Activated CD4-positive, alpha-beta memory T cell treated with anti-CD3 and anti-CD28 coated beads, Interleukin-2, amount 10 ng/mL, durations not matched to agents 7 days and 5 days (primary cell): ENCODE results near the gene ZNF484. TPM values are rescaled to one million over a fixed set of nuclear protein-coding genes. Genes with fewer than 3 reads are reported as not detected.
A peak's percentile ranks its signal among the peaks of the same experiment; 100 is the strongest.
"Not testable (repeated sequence)": the region's sequence is repeated elsewhere in the genome, so short reads cannot be mapped to it uniquely, and the experiment has no call there.

Experiments used
- CTCF ChIA-PET: fragments of 350-600 bp; sonication (Branson Sonifier 250); formaldehyde crosslinking; loops from one replicate; lab custom pipeline; 2021; ENCODE audit warnings: antibody characterized with exemption, inconsistent platforms; lab: Charles Lee
- POLR2A ChIA-PET: fragments of 350-600 bp; sonication (Branson Sonifier 250); formaldehyde crosslinking; loops from one replicate; lab custom pipeline; 2021; ENCODE audit warnings: antibody characterized with exemption; lab: Charles Lee
- DNase-seq: peaks from one replicate; pipeline ENCODE4 v3.0.0-alpha.2; 2020
- H3K27ac Mint-ChIP-seq: one replicate; pipeline ENCODE4 v1.8.0; 2021; ENCODE audit warnings: mild to moderate bottlenecking, mixed read lengths
- H3K27me3 Mint-ChIP-seq: one replicate; pipeline ENCODE4 v1.8.0; 2021; ENCODE audit warnings: mixed read lengths
- H3K36me3 Mint-ChIP-seq: one replicate; pipeline ENCODE4 v1.8.0; 2021; ENCODE audit warnings: low read depth, mixed read lengths
- H3K4me1 Mint-ChIP-seq: one replicate; pipeline ENCODE4 v1.8.0; 2021; ENCODE audit warnings: mixed read lengths
- H3K4me3 Mint-ChIP-seq: one replicate; pipeline ENCODE4 v1.8.0; 2021; ENCODE audit warnings: mild to moderate bottlenecking, mixed read lengths
- H3K9me3 Mint-ChIP-seq: one replicate; pipeline ENCODE4 v1.8.0; 2021; ENCODE audit warnings: mixed read lengths
- total RNA-seq, 2 experiments: library from RNA; stranded (reverse); gene quantifications; one replicate each; pipeline ENCODE4 v1.2.3, GENCODE V29; 2021

ZNF484 gene
- total RNA-seq, 2 experiments from 2014 or later: 12.7 to 13.2 TPM

DNA sequence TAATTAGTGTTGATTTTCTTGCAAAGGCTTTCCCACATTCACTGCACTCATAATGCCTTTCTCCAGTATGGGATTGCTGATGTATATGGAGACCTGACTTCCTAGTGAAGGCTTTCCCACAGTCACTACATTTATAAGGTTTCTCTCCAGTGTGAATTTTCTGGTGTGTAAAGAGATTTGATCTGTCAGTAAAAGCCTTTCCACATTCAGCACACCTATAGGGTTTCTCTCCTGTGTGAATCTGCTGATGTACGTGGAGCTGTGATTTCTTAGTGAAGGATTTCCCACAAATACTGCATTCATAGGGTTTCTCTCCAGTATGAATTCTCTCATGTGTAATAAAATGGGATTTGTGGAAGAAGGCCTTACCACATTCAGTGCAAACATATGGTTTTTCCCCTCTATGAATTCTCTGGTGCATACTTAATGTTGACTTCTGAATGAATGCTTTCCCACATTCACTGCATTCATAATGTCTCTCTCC is 31.1 kb downstream of the ZNF484 start:
- no peaks in the 10 kb centered on the region for H3K27me3 Mint-ChIP-seq
- ChIA-PET POLR2A (no interaction called here), CTCF (no interaction called here)
- H3K36me3 Mint-ChIP-seq: peaks cover 75% of the 10 kb centered on the region
- peaks cover 57% of the 10 kb centered on the region for H3K9me3 Mint-ChIP-seq
- H3K4me3 Mint-ChIP-seq: no peak overlapping the region
- no peaks in the 10 kb centered on the region for H3K4me1 Mint-ChIP-seq
- no peak for DNase-seq
- no peak overlapping the region for H3K27ac Mint-ChIP-seq

DNA sequence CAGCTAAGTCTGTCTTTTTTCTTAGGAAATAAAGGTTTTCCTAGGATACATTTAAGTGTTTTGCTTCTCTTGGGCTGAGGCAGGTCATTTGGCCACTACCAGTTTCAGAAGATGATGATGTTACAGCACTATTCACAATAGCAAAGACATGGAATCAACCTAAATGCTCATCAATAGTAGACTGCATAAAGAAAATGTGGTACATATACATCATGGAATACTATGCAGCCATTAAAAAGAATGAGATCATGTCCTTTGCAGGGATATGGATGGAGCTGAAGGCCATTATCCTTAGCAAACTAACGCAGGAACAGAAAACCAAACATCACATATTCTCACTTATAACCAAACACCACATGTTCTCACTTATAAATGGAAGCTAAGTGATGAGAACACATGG is 39.4 kb downstream of the ZNF484 start:
- H3K27me3 Mint-ChIP-seq, CTCF ChIA-PET, H3K4me3 Mint-ChIP-seq, DNase-seq, H3K27ac Mint-ChIP-seq, POLR2A ChIA-PET, H3K4me1 Mint-ChIP-seq: not testable (repeated sequence)
- Mint-ChIP-seq H3K36me3 (peaks cover 22% of the 10 kb centered on the region), H3K9me3 (peaks cover 50% of the 10 kb centered on the region)

DNA sequence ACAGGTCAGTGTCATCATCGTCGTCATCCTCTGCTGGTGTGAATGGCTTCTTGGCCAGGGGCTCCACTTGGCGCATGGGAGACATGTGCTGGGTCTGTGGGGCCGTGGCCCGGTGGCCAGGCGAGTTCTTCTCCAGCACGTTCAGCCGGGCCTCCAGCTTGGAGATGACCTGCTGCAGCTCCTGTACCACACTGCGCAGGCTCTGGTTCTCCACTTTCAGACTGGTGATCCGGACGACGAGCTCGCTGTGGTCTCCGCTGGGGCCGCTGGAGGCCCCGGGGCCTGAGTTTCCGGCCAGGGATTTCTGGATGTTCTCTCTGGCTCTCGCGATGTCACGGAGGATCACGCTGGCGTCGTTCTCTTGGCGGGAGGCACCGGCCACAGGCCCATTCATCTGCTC is 40.6 kb downstream of the ZNF484 start:
- Mint-ChIP-seq H3K27ac (no peak overlapping the region), H3K36me3 (peaks cover 20% of the 10 kb centered on the region)

DNA sequence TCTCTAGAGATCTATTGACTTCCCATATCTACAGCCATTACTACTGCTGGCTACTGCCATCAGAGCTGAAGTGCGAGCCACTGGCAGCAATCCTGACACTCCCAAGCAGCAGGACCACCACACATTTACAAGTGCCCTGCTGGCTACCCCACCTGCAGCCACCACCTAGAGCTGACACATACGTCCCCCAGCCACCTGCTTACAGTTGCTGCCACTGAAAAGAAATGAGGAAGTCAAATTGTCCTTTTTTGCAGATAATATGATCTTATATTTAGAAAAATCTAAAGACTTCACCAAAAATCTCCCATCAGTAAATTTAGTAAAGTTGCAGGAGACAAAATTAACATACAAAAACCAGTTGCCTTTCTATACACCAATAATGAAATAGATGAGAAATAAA is 48.4 kb downstream of the ZNF484 start:
- H3K36me3 Mint-ChIP-seq: peaks cover 3% of the 10 kb centered on the region
- H3K9me3 Mint-ChIP-seq: peaks cover 17% of the 10 kb centered on the region
- ChIA-PET POLR2A (no interaction called here), CTCF (no interaction called here)
- no peak for DNase-seq
- H3K27ac Mint-ChIP-seq: no peak overlapping the region
- H3K4me3 Mint-ChIP-seq: no peak overlapping the region
- H3K27me3 Mint-ChIP-seq: peaks cover 15% of the 10 kb centered on the region
- H3K4me1 Mint-ChIP-seq: no peaks in the 10 kb centered on the region

More for the DNA sequence above, 40.6 kb downstream of the ZNF484 start:
- peaks cover 49% of the 10 kb centered on the region for H3K9me3 Mint-ChIP-seq
- POLR2A ChIA-PET: no interaction called here
- H3K27me3 Mint-ChIP-seq: no peaks in the 10 kb centered on the region
- no peaks in the 10 kb centered on the region for H3K4me1 Mint-ChIP-seq
- DNase-seq: no peak
- no peak overlapping the region for H3K4me3 Mint-ChIP-seq
- CTCF ChIA-PET: no interaction called here

DNA sequence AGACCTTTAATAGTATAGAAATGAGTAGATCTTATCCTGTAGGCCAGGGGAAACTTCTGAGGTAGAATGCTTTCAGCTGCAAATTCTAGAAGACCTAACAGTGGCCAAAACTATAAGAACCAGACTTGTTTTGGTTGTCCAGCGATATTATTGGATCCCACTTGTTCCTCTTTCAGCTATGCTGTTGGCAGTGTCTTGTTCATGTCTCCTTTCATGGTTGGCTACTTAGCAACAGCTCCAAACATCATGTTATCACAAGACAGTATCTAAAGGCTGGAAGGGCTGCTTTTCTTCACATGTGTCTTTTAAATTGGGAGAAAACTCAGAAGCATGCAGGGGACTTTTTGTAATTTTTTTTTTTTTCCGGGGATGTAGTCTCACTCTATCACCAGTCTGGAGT is 52.8 kb downstream of the ZNF484 start:
- H3K9me3 Mint-ChIP-seq, CTCF ChIA-PET, H3K4me3 Mint-ChIP-seq, H3K4me1 Mint-ChIP-seq, H3K27ac Mint-ChIP-seq, POLR2A ChIA-PET, H3K36me3 Mint-ChIP-seq, DNase-seq: not testable (repeated sequence)
- H3K27me3 Mint-ChIP-seq: peaks cover 15% of the 10 kb centered on the region

DNA sequence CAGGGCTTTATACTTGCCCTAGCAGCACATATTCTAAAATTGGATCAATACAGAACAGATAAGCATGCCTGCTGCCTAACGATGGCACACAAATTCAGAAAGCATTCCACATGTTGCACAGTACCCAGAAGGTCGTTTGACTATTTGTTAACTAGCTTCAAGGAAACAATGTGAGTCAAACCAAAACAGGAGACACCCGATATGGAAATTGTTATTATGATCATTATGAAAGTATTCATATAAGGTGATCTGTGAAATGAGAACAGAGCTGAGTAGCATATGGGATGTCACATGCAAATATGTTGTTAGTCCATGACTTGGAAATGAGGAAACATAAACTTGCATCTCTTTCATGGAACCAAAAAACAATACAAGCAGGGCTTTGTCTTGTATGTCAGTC is 56.9 kb downstream of the ZNF484 start:
- CTCF ChIA-PET: interaction anchor here (2.9 kb wide), 1 partner anchor 12 kb away, joined by 7 read pairs; no protein-coding TSS in a partner anchor
- H3K4me1 Mint-ChIP-seq: peaks cover 8% of the 10 kb centered on the region
- POLR2A ChIA-PET: no interaction called here
- peaks cover 19% of the 10 kb centered on the region for H3K27me3 Mint-ChIP-seq
- no peaks in the 10 kb centered on the region for H3K9me3 Mint-ChIP-seq
- no peak overlapping the region for H3K27ac Mint-ChIP-seq
- no peaks in the 10 kb centered on the region for H3K36me3 Mint-ChIP-seq
- DNase-seq: no peak
- H3K4me3 Mint-ChIP-seq: no peak overlapping the region

DNA sequence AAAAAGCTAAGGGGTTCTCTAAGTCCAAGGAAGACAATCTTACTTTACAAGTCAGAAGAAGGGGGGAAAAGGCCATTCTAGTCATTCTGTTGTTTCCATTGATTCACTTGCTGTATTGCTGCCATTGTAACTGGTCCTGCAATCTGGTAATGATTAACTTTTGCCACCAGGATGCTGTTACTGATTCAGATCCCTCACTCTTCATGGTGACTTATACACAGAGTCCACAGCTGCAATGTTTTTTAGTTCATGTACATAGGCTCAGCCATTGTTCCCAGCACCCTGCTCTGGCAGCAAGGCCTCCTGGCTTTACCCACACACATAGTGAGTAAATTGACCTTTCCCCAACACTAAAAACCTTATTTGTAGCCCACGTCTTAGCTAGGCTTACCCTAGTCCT is 57.9 kb downstream of the ZNF484 start:
- H3K9me3 Mint-ChIP-seq, H3K4me1 Mint-ChIP-seq, H3K4me3 Mint-ChIP-seq, H3K36me3 Mint-ChIP-seq, H3K27ac Mint-ChIP-seq, DNase-seq, POLR2A ChIA-PET: not testable (repeated sequence)
- CTCF ChIA-PET: interaction anchor here (2.9 kb wide), 1 partner anchor 11 kb away, joined by 7 read pairs; no protein-coding TSS in a partner anchor
- H3K27me3 Mint-ChIP-seq: peaks cover 26% of the 10 kb centered on the region

DNA sequence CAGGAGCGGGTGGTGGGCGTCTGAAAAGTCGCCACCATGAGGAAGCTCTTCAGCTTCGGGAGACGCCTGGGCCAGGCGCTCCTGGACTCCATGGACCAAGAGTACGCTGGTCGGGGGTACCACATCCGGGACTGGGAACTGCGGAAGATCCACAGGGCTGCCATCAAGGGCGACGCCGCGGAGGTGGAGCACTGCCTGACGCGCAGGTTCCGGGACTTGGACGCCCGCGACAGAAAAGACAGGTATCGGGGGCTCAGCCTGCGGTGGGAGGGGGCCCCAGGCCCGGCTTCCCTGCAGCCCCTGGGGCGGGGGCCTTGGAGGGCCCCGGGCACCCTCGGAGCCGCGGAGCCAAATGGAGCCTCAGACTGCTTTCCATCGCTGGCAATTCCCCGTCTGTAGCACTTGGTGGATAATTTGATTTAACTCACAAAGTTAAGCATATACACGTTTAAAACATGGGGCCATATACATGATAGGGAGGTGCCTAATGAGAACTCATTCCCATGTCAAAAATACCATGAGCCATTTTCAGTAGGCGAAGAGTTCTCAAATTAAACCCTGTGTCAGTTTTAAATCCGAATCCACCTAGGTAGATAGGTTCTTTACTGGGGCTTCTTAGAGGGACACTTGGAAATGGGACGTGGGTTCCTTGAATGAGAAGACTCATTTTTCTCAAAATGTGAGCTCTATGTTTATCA is 68.1 kb downstream of the ZNF484 start:
- H3K9me3 Mint-ChIP-seq, H3K36me3 Mint-ChIP-seq, H3K27ac Mint-ChIP-seq, DNase-seq: not testable (repeated sequence)
- Mint-ChIP-seq H3K4me3 (peak overlapping the region; percentile 33), H3K27me3 (peaks cover 71% of the 10 kb centered on the region), H3K4me1 (peaks cover 18% of the 10 kb centered on the region)
- POLR2A ChIA-PET: interaction anchor here (1.0 to 1.4 kb wide), 2 partner anchors 145 to 158 kb away, joined by 3 to 4 read pairs; no protein-coding TSS in a partner anchor
- CTCF ChIA-PET: interaction anchor here (0.6 to 2.2 kb wide), 3 partner anchors 10 to 63 kb away, joined by 3 to 7 read pairs (median 3); no protein-coding TSS in a partner anchor

DNA sequence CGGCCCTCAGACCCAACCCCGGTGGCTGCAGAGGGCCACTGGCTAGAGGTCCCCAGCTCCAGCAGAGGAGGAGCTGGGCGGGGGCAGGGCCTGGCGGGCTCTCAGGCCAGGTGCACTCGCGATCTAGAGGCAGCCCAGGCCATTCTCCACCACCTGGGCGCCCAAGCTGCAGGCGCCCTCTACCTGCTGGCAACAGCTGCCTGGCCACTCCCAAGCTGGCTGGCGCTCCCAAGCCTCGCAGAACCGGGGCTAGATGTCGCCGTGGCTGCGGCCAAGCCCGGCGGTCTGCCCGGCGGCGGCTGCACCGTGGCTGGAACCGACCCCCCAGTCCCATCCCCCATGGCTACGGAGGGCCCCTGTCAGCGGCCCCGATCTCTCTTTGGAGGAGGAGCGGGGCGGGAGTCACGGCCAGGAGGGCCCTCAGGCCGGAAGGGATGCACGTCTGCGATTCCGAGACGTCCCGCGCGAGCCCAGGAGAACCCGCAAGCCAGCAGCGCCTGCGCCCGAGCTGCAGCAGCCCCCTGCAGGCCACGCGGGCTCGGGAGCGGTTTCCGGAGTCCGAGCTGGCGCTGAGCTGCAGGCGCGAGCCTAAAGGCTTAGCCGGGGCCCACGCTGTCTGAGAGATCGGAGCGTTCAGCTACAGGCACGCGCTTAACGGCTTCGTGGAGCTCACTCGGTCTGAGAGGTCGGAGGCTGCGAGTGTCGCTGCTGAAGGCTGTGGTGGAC is 68.9 kb downstream of the ZNF484 start:
- ChIA-PET CTCF (interaction anchor here (0.6 to 2.2 kb wide), 3 partner anchors 11 to 64 kb away, joined by 3 to 7 read pairs (median 3); no protein-coding TSS in a partner anchor), POLR2A (interaction anchor here (1.0 to 1.4 kb wide), 3 partner anchors 123 to 159 kb away, joined by 3 to 4 read pairs (median 4); no protein-coding TSS in a partner anchor)
- peaks cover 18% of the 10 kb centered on the region for H3K4me1 Mint-ChIP-seq
- no peaks in the 10 kb centered on the region for H3K9me3 Mint-ChIP-seq
- H3K4me3 Mint-ChIP-seq: peak overlapping the region; percentile 57
- H3K27ac Mint-ChIP-seq: no peak overlapping the region
- peaks cover 65% of the 10 kb centered on the region for H3K27me3 Mint-ChIP-seq
- peak; percentile 62 for DNase-seq
- H3K36me3 Mint-ChIP-seq: no peaks in the 10 kb centered on the region

DNA sequence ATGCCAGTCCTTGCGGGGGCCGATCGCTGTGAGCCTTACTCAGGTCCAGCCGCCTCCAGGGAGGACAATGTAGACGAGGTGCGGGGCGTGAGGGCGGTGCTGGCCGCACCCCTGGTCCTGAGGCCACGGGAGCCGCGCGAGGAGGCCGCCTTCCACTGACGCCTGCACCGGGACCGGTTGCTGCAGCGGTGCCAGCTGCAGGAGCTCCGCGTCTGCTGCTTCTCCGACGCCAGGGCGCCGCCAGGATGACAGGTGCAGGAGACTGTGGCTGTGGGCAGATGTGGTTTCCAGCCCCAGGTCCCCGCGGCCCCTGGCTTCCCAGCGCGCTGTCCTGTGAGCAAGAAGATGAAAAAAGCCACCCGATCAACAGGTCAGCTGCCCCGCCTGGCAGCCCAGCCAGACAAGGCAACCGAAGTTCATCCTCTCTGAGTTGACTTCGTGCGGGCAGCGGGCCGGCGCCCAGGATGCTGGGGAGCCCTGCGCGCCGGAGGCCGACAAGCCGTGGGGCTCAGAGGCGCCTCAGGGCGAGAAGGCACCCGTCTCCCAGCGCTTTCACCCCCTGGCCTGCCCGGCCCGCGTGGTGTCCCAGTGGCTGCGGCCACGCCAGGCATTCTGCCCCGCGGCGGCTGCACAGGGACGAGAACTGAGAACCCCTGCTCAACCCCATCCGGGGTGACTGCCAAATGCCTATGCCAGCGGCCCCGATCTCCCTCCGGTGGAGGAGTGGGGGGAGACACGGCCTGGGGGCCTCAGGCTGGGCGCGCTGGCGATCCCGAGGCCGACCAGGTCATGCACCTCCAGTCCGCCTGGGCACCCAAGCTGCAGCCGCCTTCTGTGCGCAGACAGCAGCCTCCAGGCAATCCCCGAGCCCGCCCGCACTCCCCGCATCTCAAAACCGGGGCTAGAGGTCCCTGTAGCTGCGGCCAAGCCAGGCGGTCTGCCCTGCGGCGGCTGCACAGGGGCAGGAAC is 69.8 kb downstream of the ZNF484 start:
- Mint-ChIP-seq H3K9me3 (no peaks in the 10 kb centered on the region), H3K27ac (no peak overlapping the region), H3K4me1 (peaks cover 18% of the 10 kb centered on the region), H3K36me3 (no peaks in the 10 kb centered on the region), H3K27me3 (peaks cover 56% of the 10 kb centered on the region), H3K4me3 (peak overlapping the region; percentile 44)
- peak; percentile 34 for DNase-seq
- CTCF ChIA-PET: interaction anchor here (1.5 to 2.2 kb wide), 2 partner anchors 12 to 17 kb away, joined by 3 to 7 read pairs; no protein-coding TSS in a partner anchor
- POLR2A ChIA-PET: interaction anchor here (1.1 to 1.4 kb wide), 2 partner anchors 124 to 146 kb away, joined by 4 read pairs; no protein-coding TSS in a partner anchor

DNA sequence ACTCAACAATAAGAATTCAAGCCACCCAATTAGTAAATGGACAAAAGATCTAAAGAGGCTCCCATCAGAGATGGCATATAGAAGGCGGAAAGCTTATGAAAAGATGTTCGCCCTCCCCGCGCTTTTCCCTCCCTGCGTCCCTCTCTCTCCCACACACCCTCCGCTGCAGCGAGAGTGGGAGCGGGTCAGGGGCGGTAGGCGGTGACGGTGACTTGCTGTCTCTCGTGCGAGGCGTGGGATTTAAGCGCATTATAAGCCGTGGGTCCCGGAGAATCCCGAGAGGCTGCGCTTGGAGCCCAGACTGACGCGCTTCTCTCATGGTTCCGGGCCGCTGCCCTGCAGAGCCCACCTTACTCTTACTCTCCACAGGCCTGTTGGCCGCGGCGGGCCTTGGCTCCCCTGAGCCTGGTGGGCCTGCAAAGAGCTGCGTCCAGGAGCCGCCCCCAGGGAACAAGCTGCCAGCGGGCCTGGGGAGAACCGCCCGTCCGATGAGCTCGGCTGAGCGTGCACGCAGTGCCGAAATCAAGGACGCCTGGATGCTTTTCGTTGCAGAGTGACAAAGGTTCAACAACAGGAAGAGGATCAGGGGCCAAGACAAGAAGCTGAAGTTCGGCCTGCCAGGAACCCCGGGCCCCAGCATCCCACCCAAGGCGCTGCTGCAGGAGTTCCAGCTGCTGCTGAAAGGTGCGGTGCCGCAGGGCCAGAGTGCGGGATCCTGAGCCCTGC is 70.6 kb downstream of the ZNF484 start:
- ChIA-PET CTCF (interaction anchor here (1.5 to 2.2 kb wide), 2 partner anchors 12 to 16 kb away, joined by 3 to 7 read pairs; no protein-coding TSS in a partner anchor), POLR2A (no interaction called here)
- peaks cover 50% of the 10 kb centered on the region for H3K27me3 Mint-ChIP-seq
- H3K4me1 Mint-ChIP-seq: peaks cover 18% of the 10 kb centered on the region
- no peaks in the 10 kb centered on the region for H3K36me3 Mint-ChIP-seq
- H3K9me3 Mint-ChIP-seq: no peaks in the 10 kb centered on the region
- H3K27ac Mint-ChIP-seq: no peak overlapping the region
- no peak for DNase-seq
- H3K4me3 Mint-ChIP-seq: peak overlapping the region; percentile 11

DNA sequence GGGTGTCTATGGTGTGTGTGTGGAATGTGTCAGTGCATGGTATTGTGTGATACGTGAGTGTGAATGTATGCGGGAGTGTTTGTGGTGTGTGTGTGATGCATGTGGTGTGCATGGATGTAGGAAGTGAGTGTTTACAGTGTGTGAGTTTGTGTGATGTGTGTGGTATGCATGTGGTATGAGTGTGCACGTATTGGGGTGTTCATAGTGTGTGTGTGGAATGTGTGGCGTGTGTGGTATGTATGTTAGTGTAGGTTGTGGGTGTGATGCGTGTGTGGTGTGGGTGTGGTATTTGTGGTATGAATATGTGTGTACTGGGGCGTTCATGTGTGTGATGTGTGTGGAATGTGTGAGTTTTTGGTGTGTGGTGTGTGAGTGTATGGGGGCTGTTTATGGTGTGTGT is 73.1 kb downstream of the ZNF484 start:
- H3K9me3 Mint-ChIP-seq: no peaks in the 10 kb centered on the region
- ChIA-PET CTCF (no interaction called here), POLR2A (no interaction called here)
- H3K4me1 Mint-ChIP-seq: peaks cover 21% of the 10 kb centered on the region
- H3K27me3 Mint-ChIP-seq: peaks cover 34% of the 10 kb centered on the region
- H3K36me3 Mint-ChIP-seq: no peaks in the 10 kb centered on the region
- DNase-seq: no peak
- H3K4me3 Mint-ChIP-seq: no peak overlapping the region
- H3K27ac Mint-ChIP-seq: no peak overlapping the region
